NCI-H128 (cell line): ENCODE measurements around the gene SORBS2.

Experiments
- DNase-seq: peaks from one replicate; lab custom pipeline; 2025; ENCODE audit not compliant: unreplicated experiment; lab: John Stamatoyannopoulos, UW

The SORBS2 gene

GRCh38 chr4:185536411-185536709 is 275.6 kb downstream of the SORBS2 start:
- DNase-seq: no peak

- DNase-seq: no peak
Observed at GRCh38 chr4:185535612-185536410, 276.2 kb downstream of the SORBS2 start.
